ENCODE data around the gene ZNF853. TPM values are rescaled to one million over a fixed set of nuclear protein-coding genes. Genes with fewer than 3 reads are reported as not detected.

Gene ZNF853
- total and polyA plus RNA-seq, 10 of the 15 experiments (the other 5 are each of a cell fraction or from before 2014, with no cell fraction given), result 0.04 to 0.26 (median 0.05) TPM; not detected in 4

- SMC1A ChIA-PET (ENCODE audit: uncharacterized antibody, unreplicated experiment), result no interaction called here
- Histone ChIP-seq H3K36me3 (ENCODE audit: control insufficient read depth in 2 of 2, insufficient read depth in 2 of 2, low read length in 1 of 2) (no peaks in the 10 kb centered on the region; a peak in 2 of 4 replicates), H3K79me2 (ENCODE audit: control insufficient read depth, insufficient read depth, low read length) (no peaks in the 10 kb centered on the region), H2AFZ (ENCODE audit: control insufficient read depth, low read depth, low read length) (no peak overlapping the region), H3K27me3 (replicated peaks in 1 of 2; ENCODE audit: control insufficient read depth in 2 of 2, insufficient read depth in 2 of 2, low read length in 1 of 2) (peaks cover 0 to 10% of the 10 kb centered on the region in 2 experiments; a peak in 3 of 4 replicates), H3K27ac (ENCODE audit: control insufficient read depth, insufficient read depth) (no peak overlapping the region), H3K9me3 (replicated peaks; ENCODE audit: control insufficient read depth, insufficient read depth, low read length) (no peaks in the 10 kb centered on the region), H3K4me1 (ENCODE audit: control insufficient read depth, insufficient read depth, low read length) (no peaks in the 10 kb centered on the region; the same call in 1 of the 2 replicates), H3K9ac (ENCODE audit: control insufficient read depth, insufficient read depth, low read length) (no peak overlapping the region), H3K4me2 (ENCODE audit: control insufficient read depth, insufficient read depth) (no peak overlapping the region), H3K4me3 (no peak overlapping the region), H4K20me1 (ENCODE audit: control insufficient read depth, insufficient read depth) (no peaks in the 10 kb centered on the region)
- DNase-seq (ENCODE audit: low read depth, low spot score) (no peak), FAIRE-seq (no peak), ATAC-seq (no peak)
- RAD21 ChIA-PET (ENCODE audit: unreplicated experiment), result no interaction called here
- CTCF ChIA-PET, result interaction anchor here (0.6 to 1.2 kb wide), 2 partner anchors 22 to 85 kb away, joined by 4 to 5 read pairs; partner anchors contain the start of gene INTS15
- TF ChIP-seq, protein P1, sequence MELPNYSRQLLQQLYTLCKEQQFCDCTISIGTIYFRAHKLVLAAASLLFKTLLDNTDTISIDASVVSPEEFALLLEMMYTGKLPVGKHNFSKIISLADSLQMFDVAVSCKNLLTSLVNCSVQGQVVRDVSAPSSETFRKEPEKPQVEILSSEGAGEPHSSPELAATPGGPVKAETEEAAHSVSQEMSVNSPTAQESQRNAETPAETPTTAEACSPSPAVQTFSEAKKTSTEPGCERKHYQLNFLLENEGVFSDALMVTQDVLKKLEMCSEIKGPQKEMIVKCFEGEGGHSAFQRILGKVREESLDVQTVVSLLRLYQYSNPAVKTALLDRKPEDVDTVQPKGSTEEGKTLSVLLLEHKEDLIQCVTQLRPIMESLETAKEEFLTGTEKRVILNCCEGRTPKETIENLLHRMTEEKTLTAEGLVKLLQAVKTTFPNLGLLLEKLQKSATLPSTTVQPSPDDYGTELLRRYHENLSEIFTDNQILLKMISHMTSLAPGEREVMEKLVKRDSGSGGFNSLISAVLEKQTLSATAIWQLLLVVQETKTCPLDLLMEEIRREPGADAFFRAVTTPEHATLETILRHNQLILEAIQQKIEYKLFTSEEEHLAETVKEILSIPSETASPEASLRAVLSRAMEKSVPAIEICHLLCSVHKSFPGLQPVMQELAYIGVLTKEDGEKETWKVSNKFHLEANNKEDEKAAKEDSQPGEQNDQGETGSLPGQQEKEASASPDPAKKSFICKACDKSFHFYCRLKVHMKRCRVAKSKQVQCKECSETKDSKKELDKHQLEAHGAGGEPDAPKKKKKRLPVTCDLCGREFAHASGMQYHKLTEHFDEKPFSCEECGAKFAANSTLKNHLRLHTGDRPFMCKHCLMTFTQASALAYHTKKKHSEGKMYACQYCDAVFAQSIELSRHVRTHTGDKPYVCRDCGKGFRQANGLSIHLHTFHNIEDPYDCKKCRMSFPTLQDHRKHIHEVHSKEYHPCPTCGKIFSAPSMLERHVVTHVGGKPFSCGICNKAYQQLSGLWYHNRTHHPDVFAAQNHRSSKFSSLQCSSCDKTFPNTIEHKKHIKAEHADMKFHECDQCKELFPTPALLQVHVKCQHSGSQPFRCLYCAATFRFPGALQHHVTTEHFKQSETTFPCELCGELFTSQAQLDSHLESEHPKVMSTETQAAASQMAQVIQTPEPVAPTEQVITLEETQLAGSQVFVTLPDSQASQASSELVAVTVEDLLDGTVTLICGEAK (IDR thresholded peaks at IDR 0.05; ENCODE audit: borderline replicate concordance), result no peak
- no peak for TF ChIP-seq MXI1 (IDR thresholded peaks at IDR 0.05; ENCODE audit: low read depth, low read length)
- TF ChIP-seq ZBTB33 (IDR thresholded peaks at IDR 0.05), result no peak
- no peak for TF ChIP-seq KAT2A (conservative IDR thresholded peaks at IDR 0.05; ENCODE audit: control insufficient read depth, low read depth, low read length)
- no peak for TF ChIP-seq NFYB (IDR thresholded peaks at IDR 0.05; ENCODE audit: insufficient read depth, low read depth, low read length)
- TF ChIP-seq BRCA1 (IDR thresholded peaks at IDR 0.05; ENCODE audit: low read depth, low read length), result no peak
- no peak for TF ChIP-seq JUNB (IDR thresholded peaks at IDR 0.05)
- no peak for TF ChIP-seq IKZF2 (IDR thresholded peaks at IDR 0.05)
- 63% methylated on average over 6 of the region's 7 CpGs for WGBS (ENCODE audit: insufficient coverage, insufficient replicate concordance, low lambda C conversion rate, missing lambda C conversion rate)
- in situ Hi-C loops (cut with MboI), result no loop called here
- BruUV-seq (replicated peaks), result no TSS peak
- POLR2A ChIA-PET, result interaction anchor here (0.6 to 0.7 kb wide), 2 partner anchors 12 to 20 kb away, joined by 4 to 5 read pairs; no protein-coding TSS in a partner anchor
- intact Hi-C loops (cut with micrococcal nuclease; ENCODE audit: unreplicated experiment), result no loop called here
Measured at GRCh38 chr7:6612819-6613218, 2.6 kb upstream of the ZNF853 start.
